ENCODE results near the gene FGF3. TPM values are rescaled to one million over a fixed set of nuclear protein-coding genes. Genes with fewer than 3 reads are reported as not detected.

Gene FGF3
- polyA plus RNA-seq, 3 donors: not detected

DNA sequence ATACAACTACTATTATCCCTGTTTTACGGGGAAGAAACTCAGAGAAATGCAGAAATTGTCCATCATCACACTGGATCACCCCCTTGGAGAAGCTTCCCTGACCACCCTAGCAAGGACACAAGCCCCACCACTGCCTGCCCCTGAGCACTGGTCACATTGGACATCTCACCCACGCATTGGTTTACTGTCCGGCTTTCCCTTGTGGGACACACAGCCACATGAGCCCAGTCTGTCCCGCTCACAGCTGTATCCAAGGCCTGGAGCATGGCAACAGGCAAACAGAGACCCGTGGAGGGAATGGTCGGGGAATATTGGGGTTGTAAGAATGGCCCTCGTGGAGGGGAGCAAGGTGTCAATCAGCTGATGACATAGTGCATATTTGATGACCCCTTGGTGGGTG, 42.7 kb upstream of the FGF3 start:
- Histone ChIP-seq H2AFZ (ENCODE audit: insufficient read depth, low read depth, low read length, poor library complexity, severe bottlenecking) (no peak overlapping the region), H3K4me3 (replicated peaks in 1 of 3; ENCODE audit: low read depth in 2 of 3, low read length in 3 of 3) (no peak overlapping the region), H3K4me2 (replicated peaks; ENCODE audit: extremely low read depth, low read length, poor library complexity, severe bottlenecking) (no peak overlapping the region), H4K20me1 (ENCODE audit: insufficient read depth, low read length) (no peaks in the 10 kb centered on the region), H3K79me2 (ENCODE audit: insufficient read depth, low read length) (no peaks in the 10 kb centered on the region), H3K27me3 (ENCODE audit: control insufficient read depth in 2 of 2, insufficient read depth in 2 of 2, low read length in 2 of 2) (peaks cover 0 to 3% of the 10 kb centered on the region in 2 donors), H3K9me3 (replicated peaks in 1 of 2; ENCODE audit: control insufficient read depth in 1 of 2, insufficient read depth in 1 of 2, low read length in 2 of 2) (no peaks in the 10 kb centered on the region), H3K4me1 (ENCODE audit: control insufficient read depth in 1 of 2, insufficient read depth in 2 of 2, low read length in 2 of 2) (no peaks in the 10 kb centered on the region), H3K36me3 (replicated peaks in 1 of 2; ENCODE audit: control insufficient read depth in 1 of 2, insufficient read depth in 2 of 2, low read length in 2 of 2) (no peaks in the 10 kb centered on the region), H3K9ac (ENCODE audit: insufficient read depth, low read length, poor library complexity, severe bottlenecking) (no peak overlapping the region), H3K27ac (ENCODE audit: low read depth in 1 of 2, low read length in 2 of 2) (no peak overlapping the region)
- 81% methylated on average over 5 of the region's 7 CpGs for WGBS (ENCODE audit: insufficient coverage)
- H3K4me1 Mint-ChIP-seq: peaks cover 5% of the 10 kb centered on the region
- intact Hi-C loops (cut with micrococcal nuclease): no loop called here
- H3K36me3 Mint-ChIP-seq: no peaks in the 10 kb centered on the region
- H3K27me3 Mint-ChIP-seq (ENCODE audit: low read depth in 3 of 3): peaks cover 13 to 19% (median 14%) of the 10 kb centered on the region in 3 donors
- no peak overlapping the region for H3K27ac Mint-ChIP-seq
- H3K4me3 Mint-ChIP-seq: peak overlapping the region in 1 of 2 donors; percentile 4
- TF ChIP-seq, protein P1, sequence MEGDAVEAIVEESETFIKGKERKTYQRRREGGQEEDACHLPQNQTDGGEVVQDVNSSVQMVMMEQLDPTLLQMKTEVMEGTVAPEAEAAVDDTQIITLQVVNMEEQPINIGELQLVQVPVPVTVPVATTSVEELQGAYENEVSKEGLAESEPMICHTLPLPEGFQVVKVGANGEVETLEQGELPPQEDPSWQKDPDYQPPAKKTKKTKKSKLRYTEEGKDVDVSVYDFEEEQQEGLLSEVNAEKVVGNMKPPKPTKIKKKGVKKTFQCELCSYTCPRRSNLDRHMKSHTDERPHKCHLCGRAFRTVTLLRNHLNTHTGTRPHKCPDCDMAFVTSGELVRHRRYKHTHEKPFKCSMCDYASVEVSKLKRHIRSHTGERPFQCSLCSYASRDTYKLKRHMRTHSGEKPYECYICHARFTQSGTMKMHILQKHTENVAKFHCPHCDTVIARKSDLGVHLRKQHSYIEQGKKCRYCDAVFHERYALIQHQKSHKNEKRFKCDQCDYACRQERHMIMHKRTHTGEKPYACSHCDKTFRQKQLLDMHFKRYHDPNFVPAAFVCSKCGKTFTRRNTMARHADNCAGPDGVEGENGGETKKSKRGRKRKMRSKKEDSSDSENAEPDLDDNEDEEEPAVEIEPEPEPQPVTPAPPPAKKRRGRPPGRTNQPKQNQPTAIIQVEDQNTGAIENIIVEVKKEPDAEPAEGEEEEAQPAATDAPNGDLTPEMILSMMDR (IDR thresholded peaks at IDR 0.05): no peak
- peaks cover 0 to 7% (median 0%) of the 10 kb centered on the region in 7 donors for H3K9me3 Mint-ChIP-seq
- no peak for DNase-seq

DNA sequence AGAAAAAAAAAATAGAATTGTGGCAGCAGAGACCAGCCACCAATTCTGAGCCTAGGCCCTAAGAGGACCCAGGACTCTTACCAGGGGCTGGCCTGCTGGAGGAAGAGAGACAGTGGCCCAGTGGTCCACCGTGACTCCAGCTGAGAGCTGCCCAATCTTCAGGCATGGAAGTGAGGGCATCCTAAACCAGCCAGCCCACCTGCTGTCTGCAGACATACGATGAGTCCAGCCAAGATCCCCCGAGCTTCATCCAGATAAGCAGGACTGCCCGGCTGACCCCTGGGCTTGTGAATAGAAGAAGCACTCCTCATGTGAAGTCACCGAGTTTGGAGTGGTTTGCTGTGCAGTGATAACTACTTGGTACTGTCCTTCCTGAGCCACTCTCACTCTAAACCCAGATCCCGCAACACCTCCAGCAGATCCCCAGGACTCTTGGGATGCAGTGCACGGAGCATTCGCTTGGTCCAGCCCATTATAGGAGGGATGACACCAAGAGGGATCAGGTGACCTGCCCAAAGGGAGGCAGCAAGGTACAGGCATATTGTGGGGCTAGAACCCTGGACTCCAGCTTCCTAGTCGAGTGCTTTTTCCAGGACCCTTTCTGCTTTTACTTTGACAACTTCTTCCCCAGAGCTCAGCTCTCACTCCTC, 41.7 kb upstream of the FGF3 start:
- TF ChIP-seq, protein P1 (IDR thresholded peaks at IDR 0.05): no peak
- H3K79me2 ChIP-seq (ENCODE audit: insufficient read depth, low read length): no peaks in the 10 kb centered on the region
- DNase-seq: no peak
- H3K27ac ChIP-seq (ENCODE audit: low read depth in 1 of 2, low read length in 2 of 2): no peak overlapping the region
- H3K9me3 Mint-ChIP-seq: peaks cover 0 to 7% (median 0%) of the 10 kb centered on the region in 7 donors
- no peaks in the 10 kb centered on the region for H3K36me3 Mint-ChIP-seq
- H2AFZ ChIP-seq (ENCODE audit: insufficient read depth, low read depth, low read length, poor library complexity, severe bottlenecking): no peak overlapping the region
- H3K27me3 ChIP-seq (ENCODE audit: control insufficient read depth in 2 of 2, insufficient read depth in 2 of 2, low read length in 2 of 2): peaks cover 0 to 3% of the 10 kb centered on the region in 2 donors
- peaks cover 5% of the 10 kb centered on the region for H3K4me1 Mint-ChIP-seq
- peak overlapping the region in 1 of 2 donors; percentile 13 for H3K4me3 Mint-ChIP-seq
- no peak overlapping the region for H3K27ac Mint-ChIP-seq
- H3K4me3 ChIP-seq (replicated peaks in 1 of 3; ENCODE audit: low read depth in 2 of 3, low read length in 3 of 3): no peak overlapping the region
- intact Hi-C loops (cut with micrococcal nuclease): no loop called here
- no peaks in the 10 kb centered on the region for H3K36me3 ChIP-seq (replicated peaks in 1 of 2; ENCODE audit: control insufficient read depth in 1 of 2, insufficient read depth in 2 of 2, low read length in 2 of 2)
- no peaks in the 10 kb centered on the region for H3K4me1 ChIP-seq (ENCODE audit: control insufficient read depth in 1 of 2, insufficient read depth in 2 of 2, low read length in 2 of 2)
- no peak overlapping the region for H3K4me2 ChIP-seq (replicated peaks; ENCODE audit: extremely low read depth, low read length, poor library complexity, severe bottlenecking)
- H3K9ac ChIP-seq (ENCODE audit: insufficient read depth, low read length, poor library complexity, severe bottlenecking): no peak overlapping the region
- WGBS (ENCODE audit: insufficient coverage): 78% methylated on average over 2 of the region's 9 CpGs
- H4K20me1 ChIP-seq (ENCODE audit: insufficient read depth, low read length): no peaks in the 10 kb centered on the region
- peaks cover 12 to 21% (median 14%) of the 10 kb centered on the region in 3 donors for H3K27me3 Mint-ChIP-seq (ENCODE audit: low read depth in 3 of 3)
- no peaks in the 10 kb centered on the region for H3K9me3 ChIP-seq (replicated peaks in 1 of 2; ENCODE audit: control insufficient read depth in 1 of 2, insufficient read depth in 1 of 2, low read length in 2 of 2)
